Stimulated activated CD8-positive, alpha-beta memory T cell treated with anti-CD3 and anti-CD28 coated beads, Interleukin-4, amount 100 ng/mL, for 24 hours (primary cell): ENCODE results near the gene MMP23B.

ENCODE experiments used
- DNase-seq: peaks from one replicate; pipeline ENCODE4 v3.0.0-alpha.2; 2020; ENCODE audit warnings: low read depth

MMP23B gene

GRCh38 chr1:1620433-1621139 lies 11.4 kb upstream of the MMP23B start:
- DNase-seq: no peak

GRCh38 chr1:1621173-1622009 lies 10.6 kb upstream of the MMP23B start:
- no peak for DNase-seq

- no peak for DNase-seq
These were observed 9.8 kb upstream of the MMP23B start for GRCh38 chr1:1622010-1622787.

GRCh38 chr1:1622788-1623094 lies 9.2 kb upstream of the MMP23B start:
- no peak for DNase-seq

- DNase-seq: no peak
These were observed 8.8 kb upstream of the MMP23B start for GRCh38 chr1:1623181-1623630.

- no peak for DNase-seq
These were observed 8.1 kb upstream of the MMP23B start for GRCh38 chr1:1623631-1624442.

GRCh38 chr1:1624443-1625403 lies 7.2 kb upstream of the MMP23B start:
- no peak for DNase-seq

- no peak for DNase-seq
These were observed 6.6 kb upstream of the MMP23B start for GRCh38 chr1:1625404-1625775.

GRCh38 chr1:1625824-1626206 lies 6.2 kb upstream of the MMP23B start:
- no peak for DNase-seq

GRCh38 chr1:1626207-1627141 lies 5.5 kb upstream of the MMP23B start:
- DNase-seq: no peak

GRCh38 chr1:1627261-1627828 lies 4.6 kb upstream of the MMP23B start:
- DNase-seq: no peak

- no peak for DNase-seq
These were observed 3.9 kb upstream of the MMP23B start for GRCh38 chr1:1627829-1628753.

GRCh38 chr1:1628754-1629429 lies 3.1 kb upstream of the MMP23B start:
- DNase-seq: no peak

- DNase-seq: peak; percentile 68
These were observed 2.4 kb upstream of the MMP23B start for GRCh38 chr1:1629430-1630190.

GRCh38 chr1:1630191-1630964 lies 1.6 kb upstream of the MMP23B start:
- peak; percentile 88 for DNase-seq
